Fibroblast of lung (primary cell): ENCODE measurements around the gene SPEG.

ENCODE experiments used
- EZH2 ChIP-seq: IDR thresholded peaks from 2 replicates; pipeline ENCODE4 v1.5.1; 2012; ENCODE audit warnings: low read length, control low read depth, mild to moderate bottlenecking; ENCODE audit errors: missing control alignments
- TF ChIP-seq, protein P1 (sequence below), 2 donors: IDR thresholded peaks in 1 of 2; conservative IDR thresholded peaks in 1 of 2; 1 replicate in 1 of 2; 2 replicates in 1 of 2; pipeline ENCODE4 v1.5.1; 2011 to 2012; ENCODE audit warnings: low read length in 2 of 2, control low read depth in 1 of 2, inconsistent platforms in 1 of 2, low read depth in 1 of 2, mild to moderate bottlenecking in 1 of 2

DNA sequence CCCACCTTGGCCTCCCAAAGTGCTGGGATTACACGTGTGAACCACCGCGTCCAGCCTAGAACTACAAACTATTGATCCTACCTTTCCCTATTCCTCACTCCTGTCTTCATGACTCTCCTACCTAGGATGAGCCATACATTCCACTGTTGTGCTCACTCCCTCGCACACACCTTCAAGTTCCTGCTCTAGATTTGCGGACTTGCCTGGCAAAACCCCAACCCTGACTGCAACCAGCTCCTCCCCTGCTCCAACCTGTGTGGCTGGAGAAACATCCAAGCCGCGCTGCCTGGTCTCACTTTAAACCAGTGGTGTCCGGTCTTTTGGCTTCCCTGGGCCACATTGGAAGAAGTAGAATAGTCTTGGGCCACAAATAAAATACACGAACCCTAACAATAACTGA lies 41.9 kb upstream of the SPEG start:
- TF ChIP-seq, protein P1, sequence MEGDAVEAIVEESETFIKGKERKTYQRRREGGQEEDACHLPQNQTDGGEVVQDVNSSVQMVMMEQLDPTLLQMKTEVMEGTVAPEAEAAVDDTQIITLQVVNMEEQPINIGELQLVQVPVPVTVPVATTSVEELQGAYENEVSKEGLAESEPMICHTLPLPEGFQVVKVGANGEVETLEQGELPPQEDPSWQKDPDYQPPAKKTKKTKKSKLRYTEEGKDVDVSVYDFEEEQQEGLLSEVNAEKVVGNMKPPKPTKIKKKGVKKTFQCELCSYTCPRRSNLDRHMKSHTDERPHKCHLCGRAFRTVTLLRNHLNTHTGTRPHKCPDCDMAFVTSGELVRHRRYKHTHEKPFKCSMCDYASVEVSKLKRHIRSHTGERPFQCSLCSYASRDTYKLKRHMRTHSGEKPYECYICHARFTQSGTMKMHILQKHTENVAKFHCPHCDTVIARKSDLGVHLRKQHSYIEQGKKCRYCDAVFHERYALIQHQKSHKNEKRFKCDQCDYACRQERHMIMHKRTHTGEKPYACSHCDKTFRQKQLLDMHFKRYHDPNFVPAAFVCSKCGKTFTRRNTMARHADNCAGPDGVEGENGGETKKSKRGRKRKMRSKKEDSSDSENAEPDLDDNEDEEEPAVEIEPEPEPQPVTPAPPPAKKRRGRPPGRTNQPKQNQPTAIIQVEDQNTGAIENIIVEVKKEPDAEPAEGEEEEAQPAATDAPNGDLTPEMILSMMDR (conservative IDR thresholded peaks at IDR 0.05 in 1 of 2, IDR thresholded peaks at IDR 0.05 in 1 of 2; ENCODE audit: low read depth in 1 of 2, low read length in 2 of 2), result no peak
- TF ChIP-seq EZH2, result no peak
